Lower leg skin (tissue), 3 donors: ENCODE results near the gene BSDC1.

Experiments used
- POLR2A ChIP-seq, 2 donors: fragments of 450-650 bp; IDR thresholded peaks; one replicate each; pipeline ENCODE4 v1.6.1; 2016 to 2017; ENCODE audit warnings: antibody characterized with exemption in 2 of 2, mild to moderate bottlenecking in 1 of 2, moderate library complexity in 1 of 2
- TF ChIP-seq, protein P1 (sequence below), 3 donors: fragments of 450-650 bp; IDR thresholded peaks; one replicate each; pipeline ENCODE4 v1.5.1; 2016; ENCODE audit warnings: antibody characterized with exemption in 3 of 3, mild to moderate bottlenecking in 3 of 3, moderate library complexity in 2 of 3

DNA sequence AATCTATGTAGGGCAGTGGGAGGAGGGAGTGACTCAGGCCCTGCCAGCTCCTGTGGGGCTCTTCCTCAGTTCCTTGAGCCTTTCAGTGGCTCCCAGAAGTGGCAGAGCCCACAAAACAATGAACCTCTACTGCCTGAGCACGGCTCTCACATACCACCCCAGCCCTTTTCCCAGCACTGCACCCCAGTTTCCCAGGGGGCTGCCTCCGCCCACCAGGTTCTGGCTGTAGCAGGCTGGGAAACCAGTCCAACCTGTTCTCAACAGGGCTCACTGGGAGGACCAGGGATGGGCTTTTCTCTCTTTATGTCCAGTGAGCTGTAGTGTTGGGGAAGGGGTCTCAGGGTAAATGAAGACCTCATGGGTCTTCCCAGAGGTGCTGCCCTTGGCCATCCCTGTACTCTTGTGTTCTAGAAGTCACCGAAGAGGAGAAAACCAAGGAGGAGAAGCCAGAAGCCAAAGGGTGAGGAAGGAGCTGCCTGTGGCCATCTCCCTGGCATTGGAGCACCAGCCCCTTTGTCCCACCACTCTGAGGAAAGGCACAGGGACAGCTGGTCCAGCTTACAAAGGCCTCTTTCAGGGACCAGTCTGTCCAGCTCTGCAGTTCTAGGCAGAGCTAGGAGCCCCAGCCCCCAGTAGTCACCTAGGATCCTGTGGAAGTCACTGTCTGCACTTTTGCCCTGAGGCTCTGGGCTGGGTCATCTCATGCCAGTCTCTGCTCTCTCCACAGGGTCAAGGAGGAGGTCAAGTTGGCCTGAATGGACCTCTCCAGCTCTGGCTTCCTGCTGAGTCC is 61.8 kb downstream of the BSDC1 start:
- no peak for TF ChIP-seq POLR2A (IDR thresholded peaks at IDR 0.05)
- TF ChIP-seq, protein P1, sequence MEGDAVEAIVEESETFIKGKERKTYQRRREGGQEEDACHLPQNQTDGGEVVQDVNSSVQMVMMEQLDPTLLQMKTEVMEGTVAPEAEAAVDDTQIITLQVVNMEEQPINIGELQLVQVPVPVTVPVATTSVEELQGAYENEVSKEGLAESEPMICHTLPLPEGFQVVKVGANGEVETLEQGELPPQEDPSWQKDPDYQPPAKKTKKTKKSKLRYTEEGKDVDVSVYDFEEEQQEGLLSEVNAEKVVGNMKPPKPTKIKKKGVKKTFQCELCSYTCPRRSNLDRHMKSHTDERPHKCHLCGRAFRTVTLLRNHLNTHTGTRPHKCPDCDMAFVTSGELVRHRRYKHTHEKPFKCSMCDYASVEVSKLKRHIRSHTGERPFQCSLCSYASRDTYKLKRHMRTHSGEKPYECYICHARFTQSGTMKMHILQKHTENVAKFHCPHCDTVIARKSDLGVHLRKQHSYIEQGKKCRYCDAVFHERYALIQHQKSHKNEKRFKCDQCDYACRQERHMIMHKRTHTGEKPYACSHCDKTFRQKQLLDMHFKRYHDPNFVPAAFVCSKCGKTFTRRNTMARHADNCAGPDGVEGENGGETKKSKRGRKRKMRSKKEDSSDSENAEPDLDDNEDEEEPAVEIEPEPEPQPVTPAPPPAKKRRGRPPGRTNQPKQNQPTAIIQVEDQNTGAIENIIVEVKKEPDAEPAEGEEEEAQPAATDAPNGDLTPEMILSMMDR (IDR thresholded peaks at IDR 0.05): no peak
